HG03520 (cell line): Measurements from ENCODE around the gene MCF2L.
"Not testable (repeated sequence)": the region's sequence is repeated elsewhere in the genome, so short reads cannot be mapped to it uniquely, and the experiment has no call there.

Source experiments
- ATAC-seq: cut with Tn5 transposase; IDR thresholded peaks from one replicate; pipeline ENCODE4 v1.9.1; 2021; ENCODE audit warnings: mild to moderate bottlenecking, moderate library complexity; ENCODE audit not compliant: unreplicated experiment

The MCF2L gene

DNA sequence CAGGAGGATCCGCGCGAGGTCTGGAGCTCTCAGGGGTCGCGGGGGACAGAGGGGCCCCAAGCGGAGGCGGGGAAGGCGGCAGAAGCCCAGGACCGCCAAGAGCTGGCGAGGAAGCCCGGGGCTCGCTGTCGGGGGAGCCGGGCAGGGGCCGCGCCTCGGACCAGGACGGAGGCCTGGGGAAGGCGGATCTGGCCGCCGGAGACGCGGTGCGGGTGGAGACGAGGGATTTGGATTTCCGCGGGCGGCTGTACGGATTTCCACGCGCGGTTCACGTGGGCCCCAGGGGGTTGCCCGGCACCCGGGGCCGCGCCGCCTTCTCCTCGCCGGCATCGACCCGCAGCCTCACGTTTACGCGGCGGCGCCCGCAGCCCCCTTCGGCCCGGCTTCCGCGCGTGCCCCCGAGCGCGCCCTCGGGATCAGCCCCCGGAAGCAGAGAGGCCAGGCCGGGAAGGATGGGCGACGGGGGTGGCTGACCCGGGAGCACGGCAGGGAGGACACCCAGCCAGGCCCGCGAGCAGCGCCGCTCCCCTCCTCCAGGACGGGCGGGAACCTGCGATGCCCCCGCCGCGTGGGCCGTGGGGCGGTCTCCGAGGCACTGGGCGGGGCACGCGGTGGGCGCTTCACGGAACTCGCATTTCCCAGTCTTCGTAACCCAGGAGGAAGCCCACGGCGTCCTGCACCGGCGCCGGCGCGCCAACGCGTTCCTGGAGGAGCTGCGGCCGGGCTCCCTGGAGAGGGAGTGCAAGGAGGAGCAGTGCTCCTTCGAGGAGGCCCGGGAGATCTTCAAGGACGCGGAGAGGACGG lies 141.2 kb downstream of the MCF2L start:
- no peak for ATAC-seq

DNA sequence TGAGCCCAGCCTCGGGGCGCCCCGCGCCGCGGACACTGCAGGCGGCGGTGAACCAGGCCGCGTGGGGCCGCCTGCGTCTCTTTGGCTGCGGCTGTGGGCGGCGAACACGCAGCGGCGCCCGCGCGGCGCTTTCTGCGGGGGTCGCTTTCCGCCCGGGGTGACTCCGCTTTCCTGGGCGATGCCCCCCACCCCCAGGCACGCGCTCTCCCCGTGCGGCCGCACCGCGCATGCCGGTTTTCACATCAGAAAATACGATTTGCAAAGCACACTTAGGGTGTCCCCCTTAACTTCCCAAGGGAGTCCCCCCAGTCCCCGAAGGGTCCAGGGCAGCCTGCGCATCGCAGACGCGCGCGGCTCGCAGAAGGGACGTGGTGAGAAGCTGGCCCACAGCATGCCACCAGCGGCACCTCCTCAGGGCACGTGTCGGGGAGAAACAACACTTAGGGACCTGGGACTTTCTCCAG lies 141.9 kb downstream of the MCF2L start:
- ATAC-seq: no peak

DNA sequence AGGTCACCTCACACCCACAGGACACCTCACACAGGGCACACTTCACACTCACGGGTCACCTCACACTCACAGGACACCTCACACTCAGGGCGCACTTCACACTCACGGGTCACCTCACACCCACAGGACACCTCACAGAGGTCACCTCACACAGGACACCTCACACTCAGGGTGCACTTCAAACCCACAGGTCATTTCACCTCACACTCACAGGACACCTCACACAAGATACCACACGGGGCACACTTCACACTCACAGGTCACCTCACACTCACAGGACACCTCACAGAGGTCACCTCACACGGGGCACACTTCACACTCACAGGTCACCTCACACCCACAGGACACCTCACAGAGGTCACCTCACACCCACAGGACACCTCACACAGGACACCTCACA lies 142.8 kb downstream of the MCF2L start:
- ATAC-seq: not testable (repeated sequence)

DNA sequence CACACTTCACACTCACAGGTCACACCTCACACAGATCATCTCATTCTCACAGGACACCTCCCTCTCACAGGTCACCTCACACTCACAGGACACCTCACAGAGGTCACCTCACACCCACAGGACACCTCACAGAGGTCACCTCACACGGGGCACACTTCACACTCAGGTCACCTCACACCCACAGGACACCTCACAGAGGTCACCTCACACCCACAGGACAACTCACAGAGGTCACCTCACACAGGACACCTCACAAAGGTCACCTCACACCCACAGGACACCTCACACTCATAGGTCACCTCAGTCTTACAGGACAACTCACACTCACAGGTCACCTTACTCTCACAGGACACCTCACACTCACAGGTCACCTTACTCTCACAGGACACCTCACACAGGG lies 143.5 kb downstream of the MCF2L start:
- not testable (repeated sequence) for ATAC-seq

DNA sequence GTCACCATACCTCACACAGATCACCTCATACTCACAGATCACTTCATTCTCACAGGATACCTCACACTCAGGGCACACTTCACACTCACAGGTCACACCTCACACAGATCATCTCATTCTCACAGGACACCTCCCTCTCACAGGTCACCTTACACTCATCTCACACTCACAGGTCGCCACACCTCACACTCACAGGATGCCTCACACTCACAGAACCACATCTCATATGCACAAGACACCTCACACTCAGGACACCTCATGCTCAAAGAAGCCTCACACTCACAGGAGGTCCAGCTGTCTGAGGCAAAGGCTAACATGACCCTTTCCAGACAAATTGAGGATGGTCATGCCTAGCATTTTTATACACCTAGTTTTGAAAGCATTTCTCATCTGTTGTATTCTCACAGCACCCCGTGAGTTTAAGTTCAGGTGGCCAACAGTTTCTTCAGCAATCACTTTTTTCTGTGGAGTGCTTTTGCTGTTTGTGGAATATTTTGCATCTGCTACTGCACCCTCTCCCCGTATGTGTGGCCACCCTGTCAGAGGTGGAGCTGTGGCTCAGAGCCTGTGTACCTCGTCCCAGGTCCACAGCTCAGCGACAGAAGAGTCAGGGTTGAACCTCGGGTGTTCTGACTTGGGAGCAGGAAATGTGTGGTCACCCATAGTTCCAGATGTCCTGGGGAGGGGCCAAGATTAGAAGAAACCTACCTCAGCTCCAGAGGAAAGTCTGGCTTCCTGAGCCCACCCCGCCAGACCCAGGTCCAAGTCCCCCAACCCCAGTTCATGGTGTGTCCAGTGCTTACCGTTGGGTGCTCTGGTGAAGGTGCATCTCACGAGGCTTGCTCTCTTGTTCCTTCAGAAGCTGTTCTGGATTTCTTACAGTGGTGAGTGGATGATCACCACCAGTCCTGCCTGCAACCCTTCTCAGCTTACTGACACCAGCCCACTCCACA lies 144.2 kb downstream of the MCF2L start:
- ATAC-seq: no peak

DNA sequence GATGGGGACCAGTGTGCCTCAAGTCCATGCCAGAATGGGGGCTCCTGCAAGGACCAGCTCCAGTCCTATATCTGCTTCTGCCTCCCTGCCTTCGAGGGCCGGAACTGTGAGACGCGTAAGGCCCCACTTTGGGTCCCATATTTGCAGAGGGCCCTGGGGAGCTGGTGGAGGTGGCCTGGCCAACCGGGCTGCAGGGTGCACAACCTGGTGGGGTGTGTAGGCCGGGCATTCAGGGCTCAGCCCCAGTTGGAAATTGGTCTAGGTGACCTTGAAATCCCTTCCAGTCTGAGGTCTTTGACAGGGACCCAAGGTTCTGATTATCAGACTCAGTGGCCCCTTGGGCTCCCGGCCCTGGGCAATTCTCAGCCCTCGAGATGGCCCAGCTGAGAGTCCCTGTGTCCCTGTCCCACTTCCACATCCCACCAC lies 144.8 kb downstream of the MCF2L start:
- no peak for ATAC-seq

DNA sequence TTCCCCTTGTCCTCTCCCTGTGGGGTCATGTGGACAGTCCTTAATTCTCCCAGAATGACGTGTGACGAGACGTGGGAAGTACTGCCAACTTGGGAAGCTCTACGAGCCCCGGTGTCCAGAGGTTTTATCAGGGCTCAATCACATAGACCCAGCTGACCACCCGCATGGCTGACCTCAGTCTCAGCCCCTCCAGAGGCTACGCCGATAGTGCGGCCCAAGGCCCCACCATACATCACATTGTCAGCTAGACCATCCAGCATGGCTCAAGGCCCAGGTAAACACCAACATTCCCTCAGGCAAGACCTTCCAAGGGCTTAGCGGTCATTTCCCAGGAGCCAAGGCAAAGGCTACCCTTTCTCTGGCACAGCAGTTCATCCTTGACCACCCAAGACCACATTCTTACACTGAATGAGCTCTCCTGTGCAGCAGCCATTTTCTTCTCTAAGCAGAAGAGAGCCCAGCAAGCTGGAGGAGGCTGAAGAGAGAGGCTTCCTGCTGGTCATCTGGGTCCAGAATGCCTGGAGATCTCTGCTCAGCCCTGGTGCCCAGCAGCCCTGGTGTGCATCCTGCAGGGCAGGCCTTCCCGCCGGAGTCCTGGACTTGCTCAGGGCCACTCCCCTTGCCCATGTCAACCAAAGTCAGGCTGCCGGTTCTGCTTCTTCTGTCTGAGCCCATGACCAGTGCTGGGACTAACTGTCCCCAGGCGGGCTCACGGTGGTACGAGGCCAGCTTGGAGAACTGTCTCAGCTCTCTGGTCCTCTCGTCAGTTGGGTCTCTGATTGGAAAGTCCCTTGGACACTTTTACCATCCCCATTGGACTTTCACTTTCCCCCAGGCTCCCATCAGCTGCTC lies 145.7 kb downstream of the MCF2L start:
- ATAC-seq: no peak

DNA sequence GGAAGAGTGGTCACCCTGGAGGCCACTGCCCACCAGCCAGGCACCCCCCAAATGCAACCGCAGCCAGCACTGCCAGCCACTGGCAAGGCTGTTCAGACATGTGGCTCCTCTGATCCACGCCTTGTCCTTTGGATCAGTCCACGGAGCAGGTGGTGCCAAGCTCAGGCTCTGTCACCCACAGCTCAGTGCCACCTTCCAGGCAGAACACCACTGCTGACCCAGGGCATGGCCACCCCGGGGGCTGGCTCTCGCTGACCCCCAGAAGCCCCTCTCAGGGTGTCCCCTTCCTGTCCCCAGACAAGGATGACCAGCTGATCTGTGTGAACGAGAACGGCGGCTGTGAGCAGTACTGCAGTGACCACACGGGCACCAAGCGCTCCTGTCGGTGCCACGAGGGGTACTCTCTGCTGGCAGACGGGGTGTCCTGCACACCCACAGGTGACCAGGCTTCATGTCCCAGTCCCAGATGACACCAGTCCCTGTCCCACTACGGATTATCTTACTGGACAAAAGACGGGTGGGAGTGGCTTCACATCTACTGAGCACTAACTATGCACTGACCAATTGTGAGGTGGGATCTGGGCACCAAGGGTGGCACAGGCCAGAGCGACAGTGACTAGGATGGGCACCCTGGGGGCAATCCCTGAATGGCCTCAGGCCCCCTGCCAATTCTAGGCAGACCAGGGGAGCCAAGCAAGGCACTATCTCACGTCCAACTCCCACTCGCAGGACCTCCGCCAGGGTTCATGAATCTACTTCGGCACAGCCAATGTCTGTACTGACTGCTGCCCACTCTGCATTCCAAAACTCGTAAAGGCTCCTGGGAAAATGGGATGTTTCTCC lies 146.6 kb downstream of the MCF2L start:
- no peak for ATAC-seq

DNA sequence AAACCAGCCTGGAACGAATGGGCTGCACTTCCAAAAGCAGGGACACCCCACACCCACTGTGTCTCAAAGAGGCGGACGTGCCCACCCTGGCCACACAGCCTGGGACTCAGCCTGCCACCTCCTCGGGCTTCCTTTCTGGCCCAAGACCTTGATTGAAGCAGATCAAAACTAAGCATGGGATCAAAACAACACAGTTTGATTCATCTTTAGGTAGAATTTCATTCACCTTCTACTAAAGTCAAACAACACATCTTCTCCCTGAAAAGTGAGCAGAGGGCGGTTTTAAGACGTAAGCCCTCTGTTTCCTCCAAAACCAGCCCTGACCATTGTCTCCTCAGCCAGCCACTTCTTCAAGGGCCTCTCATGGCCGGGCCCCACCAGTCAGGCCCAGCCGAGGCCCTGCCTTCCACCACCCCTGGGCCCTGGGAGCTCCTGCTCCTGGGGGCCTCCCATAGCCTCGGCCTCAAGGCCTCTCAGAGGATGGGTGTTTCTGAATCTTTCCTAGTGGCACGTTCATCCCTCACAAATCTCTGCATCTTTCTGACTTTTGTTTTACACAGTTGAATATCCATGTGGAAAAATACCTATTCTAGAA lies 147.3 kb downstream of the MCF2L start:
- no peak for ATAC-seq

DNA sequence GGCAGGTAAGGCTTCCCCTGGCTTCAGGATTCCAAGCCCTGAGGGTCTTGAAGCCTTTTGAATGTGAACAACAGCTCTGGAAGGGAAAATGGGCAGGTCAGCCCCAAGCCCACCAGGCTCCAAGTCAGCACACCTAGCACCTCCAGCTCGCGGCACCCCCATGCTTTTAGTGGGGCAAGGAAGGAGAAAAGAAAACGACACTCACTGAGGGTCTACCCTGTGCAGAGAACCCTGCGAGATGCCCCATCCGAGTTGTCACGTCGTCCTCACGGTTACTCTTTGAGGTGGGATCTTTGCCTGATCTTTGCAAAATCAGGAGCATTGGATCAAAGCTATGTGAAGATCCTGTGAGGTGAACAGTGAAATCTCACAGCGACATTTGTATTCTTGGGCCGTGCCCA lies 147.9 kb downstream of the MCF2L start:
- ATAC-seq: no peak

DNA sequence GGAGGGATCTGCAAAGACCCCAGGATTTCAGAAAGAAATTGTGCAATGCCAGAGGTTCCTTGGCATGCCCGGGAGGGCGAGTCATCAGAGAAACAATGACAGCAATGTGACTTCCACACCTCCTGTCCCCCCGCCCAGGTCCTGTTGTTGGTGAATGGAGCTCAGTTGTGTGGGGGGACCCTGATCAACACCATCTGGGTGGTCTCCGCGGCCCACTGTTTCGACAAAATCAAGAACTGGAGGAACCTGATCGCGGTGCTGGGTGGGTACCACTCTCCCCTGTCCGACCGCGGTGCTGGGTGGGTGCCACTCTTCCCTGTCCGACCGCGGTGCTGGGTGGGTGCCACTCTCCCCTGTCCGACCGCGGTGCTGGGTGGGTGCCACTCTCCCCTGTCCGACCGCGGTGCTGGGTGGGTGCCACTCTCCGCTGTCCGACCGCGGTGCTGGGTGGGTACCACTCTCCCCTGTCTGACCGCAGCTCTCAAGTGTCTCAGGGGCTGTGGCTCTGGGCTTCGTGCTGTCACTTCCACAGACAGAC lies 148.4 kb downstream of the MCF2L start:
- ATAC-seq: no peak

DNA sequence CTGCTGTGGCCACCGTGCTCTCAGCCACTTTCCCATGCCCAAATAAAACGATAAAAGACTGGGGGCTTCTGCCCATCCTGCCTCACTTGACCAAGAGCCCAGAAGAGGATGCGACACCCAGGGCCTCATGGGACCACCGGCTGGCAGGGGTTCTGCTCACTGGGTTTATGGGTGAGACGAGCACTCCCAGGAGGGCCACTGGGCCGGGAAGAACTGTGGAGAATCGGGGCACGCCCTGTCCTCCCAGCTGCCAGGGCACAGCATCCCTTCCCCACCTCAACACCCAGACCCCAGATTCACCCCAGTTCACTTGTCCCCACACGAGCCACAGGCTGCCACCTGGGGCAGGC lies 148.9 kb downstream of the MCF2L start:
- no peak for ATAC-seq

DNA sequence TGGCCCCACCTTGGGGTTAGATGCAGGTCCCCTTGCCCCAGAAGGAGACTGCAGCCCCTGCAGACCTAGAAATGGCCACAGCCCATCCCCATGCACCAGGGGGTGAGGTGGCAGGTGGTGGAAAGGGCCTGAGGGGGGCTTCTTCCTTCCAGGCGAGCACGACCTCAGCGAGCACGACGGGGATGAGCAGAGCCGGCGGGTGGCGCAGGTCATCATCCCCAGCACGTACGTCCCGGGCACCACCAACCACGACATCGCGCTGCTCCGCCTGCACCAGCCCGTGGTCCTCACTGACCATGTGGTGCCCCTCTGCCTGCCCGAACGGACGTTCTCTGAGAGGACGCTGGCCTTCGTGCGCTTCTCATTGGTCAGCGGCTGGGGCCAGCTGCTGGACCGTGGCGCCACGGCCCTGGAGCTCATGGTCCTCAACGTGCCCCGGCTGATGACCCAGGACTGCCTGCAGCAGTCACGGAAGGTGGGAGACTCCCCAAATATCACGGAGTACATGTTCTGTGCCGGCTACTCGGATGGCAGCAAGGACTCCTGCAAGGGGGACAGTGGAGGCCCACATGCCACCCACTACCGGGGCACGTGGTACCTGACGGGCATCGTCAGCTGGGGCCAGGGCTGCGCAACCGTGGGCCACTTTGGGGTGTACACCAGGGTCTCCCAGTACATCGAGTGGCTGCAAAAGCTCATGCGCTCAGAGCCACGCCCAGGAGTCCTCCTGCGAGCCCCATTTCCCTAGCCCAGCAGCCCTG lies 149.4 kb downstream of the MCF2L start:
- no peak for ATAC-seq

DNA sequence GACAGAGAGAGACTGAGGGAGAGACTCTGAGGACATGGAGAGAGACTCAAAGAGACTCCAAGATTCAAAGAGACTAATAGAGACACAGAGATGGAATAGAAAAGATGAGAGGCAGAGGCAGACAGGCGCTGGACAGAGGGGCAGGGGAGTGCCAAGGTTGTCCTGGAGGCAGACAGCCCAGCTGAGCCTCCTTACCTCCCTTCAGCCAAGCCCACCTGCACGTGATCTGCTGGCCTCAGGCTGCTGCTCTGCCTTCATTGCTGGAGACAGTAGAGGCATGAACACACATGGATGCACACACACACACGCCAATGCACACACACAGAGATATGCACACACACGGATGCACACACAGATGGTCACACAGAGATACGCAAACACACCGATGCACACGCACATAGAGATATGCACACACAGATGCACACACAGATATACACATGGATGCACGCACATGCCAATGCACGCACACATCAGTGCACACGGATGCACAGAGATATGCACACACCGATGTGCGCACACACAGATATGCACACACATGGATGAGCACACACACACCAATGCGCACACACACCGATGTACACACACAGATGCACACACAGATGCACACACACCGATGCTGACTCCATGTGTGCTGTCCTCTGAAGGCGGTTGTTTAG lies 150.3 kb downstream of the MCF2L start:
- ATAC-seq: no peak

DNA sequence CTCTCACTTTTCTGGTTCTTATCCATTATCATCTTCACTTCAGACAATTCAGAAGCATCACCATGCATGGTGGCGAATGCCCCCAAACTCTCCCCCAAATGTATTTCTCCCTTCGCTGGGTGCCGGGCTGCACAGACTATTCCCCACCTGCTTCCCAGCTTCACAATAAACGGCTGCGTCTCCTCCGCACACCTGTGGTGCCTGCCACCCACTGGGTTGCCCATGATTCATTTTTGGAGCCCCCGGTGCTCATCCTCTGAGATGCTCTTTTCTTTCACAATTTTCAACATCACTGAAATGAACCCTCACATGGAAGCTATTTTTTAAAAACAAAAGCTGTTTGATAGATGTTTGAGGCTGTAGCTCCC lies 150.8 kb downstream of the MCF2L start:
- ATAC-seq: no peak

DNA sequence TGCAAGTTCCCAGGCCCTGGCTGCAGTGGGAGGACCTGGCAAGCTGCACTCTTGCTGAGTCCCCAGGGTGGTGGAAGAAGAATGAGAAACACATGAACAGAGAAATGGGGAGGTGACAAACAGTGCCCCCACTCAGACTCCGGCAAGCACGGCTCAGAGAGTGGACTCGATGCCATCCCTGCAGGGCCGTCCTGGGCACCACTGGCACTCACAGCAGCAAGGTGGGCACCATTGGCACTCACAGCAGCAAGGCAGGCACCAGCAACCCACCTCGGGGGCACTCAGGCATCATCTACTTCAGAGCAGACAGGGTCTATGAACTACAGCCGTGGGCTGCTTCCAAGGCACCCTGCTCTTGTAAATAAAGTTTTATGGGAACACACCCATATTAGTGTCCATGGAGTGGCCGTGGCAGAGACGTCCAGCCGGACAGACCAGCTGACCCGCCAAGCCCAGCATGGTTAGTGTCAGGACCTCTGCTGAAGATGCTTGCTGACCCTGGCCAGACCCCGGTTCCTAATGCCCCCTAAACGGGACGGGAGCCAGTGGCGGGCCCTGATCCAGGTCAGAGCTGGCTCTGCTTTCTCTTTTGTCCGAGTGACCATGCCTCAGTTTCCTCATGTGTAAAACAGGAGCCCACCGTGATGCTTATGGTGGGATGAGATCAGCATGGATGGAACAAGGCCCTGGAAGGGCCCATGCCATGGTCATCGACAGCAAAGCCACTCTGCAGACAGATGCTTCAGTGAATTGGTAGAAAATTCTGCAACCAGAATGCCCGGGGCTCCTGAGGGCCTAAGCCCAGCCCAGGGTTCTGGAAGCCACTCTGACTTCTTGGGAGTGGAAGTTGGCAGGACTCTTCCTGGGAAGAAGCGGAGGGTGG lies 151.5 kb downstream of the MCF2L start:
- no peak for ATAC-seq

DNA sequence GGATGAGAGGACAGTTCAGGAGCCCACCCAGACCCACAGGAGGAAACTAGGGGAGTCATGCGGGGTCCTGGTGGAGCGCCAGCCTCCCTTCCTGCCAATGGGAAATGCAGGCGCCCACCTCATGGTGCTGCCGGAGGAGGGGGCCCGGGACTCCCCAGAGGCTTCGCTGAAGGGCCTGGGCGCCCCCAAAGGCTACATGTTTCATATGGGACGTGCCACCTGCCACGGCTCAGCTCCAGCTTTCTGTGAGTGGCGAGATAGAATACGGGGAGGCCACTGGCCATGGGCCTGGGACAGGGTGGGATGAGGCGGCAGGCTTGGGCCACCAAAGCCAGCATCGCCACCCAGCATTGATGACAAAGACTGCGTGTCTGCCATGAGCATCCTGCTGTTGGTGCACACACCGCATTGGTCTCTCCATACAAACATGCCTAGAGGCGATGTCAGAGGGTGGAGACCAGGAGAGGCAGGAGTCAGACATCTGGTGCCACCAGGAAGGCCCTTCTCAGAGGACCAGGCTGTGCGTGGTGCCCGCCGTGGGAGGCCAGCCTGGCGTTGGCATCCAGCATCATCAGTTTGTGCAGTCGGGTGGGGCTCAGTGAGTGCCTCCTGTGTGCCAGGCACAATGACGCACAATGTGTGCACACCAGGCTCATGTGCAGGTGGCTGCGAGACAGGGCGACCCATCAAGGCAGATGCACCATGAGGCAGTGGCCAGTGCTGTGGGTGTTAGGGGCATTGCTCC lies 152.3 kb downstream of the MCF2L start:
- no peak for ATAC-seq
